ENCODE measurements around the gene TCEA3. TPM values are rescaled to one million over a fixed set of nuclear protein-coding genes. Genes with fewer than 3 reads are reported as not detected.
"Not testable (repeated sequence)": the region's sequence is repeated elsewhere in the genome, so short reads cannot be mapped to it uniquely, and the experiment has no call there.

Gene TCEA3
- total RNA-seq, 4 donors from 2014 or later: 16.7 to 24.1 (median 20.9) TPM

DNA sequence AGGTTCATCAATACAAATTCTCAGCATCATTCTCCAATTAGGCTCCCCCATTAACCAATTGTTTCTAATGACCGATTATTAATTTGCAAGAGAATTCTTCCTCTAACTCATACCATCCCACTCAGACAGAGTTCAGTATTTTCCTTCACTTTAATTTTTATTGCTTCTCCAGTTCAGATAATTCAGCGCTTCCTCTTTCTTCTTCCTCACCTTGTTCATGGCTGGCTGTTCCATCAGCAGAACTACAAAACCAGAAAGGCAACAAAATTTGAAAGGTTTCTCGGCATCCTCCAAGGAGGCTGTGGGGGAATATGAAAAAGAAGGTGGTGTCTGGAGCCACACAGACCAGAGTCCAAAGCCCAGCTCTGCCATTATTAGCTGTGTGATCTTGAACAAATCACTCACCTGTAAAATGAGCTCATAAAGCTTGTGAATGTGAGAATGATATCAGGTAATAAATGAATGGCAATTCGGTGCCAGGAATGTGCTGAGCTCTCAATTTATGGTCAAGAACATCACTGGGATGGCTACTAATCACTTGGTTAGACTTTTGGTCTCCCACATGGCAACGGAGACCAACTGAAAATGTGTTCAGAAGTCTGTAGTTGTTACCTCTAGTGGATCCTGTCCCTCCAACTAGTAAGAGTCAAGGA is 43.2 kb downstream of the TCEA3 start:
- intact Hi-C loops (cut with DNase I): no loop called here
- no peak for DNase-seq (ENCODE audit: extremely low spot score)
- Histone ChIP-seq H3K36me3 (peaks cover 7 to 42% (median 15%) of the 10 kb centered on the region in 4 donors), H3K27me3 (no peaks in the 10 kb centered on the region), H3K27ac (replicated peaks in 1 of 4) (no peak overlapping the region), H3K4me1 (peaks cover 23 to 48% (median 40%) of the 10 kb centered on the region in 4 donors), H3K9me3 (no peaks in the 10 kb centered on the region), H3K4me3 (no peak overlapping the region)
- WGBS: 91% methylated on average over 5 of the region's 5 CpGs
- TF ChIP-seq, protein P1, sequence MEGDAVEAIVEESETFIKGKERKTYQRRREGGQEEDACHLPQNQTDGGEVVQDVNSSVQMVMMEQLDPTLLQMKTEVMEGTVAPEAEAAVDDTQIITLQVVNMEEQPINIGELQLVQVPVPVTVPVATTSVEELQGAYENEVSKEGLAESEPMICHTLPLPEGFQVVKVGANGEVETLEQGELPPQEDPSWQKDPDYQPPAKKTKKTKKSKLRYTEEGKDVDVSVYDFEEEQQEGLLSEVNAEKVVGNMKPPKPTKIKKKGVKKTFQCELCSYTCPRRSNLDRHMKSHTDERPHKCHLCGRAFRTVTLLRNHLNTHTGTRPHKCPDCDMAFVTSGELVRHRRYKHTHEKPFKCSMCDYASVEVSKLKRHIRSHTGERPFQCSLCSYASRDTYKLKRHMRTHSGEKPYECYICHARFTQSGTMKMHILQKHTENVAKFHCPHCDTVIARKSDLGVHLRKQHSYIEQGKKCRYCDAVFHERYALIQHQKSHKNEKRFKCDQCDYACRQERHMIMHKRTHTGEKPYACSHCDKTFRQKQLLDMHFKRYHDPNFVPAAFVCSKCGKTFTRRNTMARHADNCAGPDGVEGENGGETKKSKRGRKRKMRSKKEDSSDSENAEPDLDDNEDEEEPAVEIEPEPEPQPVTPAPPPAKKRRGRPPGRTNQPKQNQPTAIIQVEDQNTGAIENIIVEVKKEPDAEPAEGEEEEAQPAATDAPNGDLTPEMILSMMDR (IDR thresholded peaks at IDR 0.05): no peak
- TF ChIP-seq POLR2AphosphoS5 (IDR thresholded peaks at IDR 0.05) (no peak), POLR2A (IDR thresholded peaks at IDR 0.05; ENCODE audit: low read depth) (no peak), EP300 (IDR thresholded peaks at IDR 0.05) (no peak)

DNA sequence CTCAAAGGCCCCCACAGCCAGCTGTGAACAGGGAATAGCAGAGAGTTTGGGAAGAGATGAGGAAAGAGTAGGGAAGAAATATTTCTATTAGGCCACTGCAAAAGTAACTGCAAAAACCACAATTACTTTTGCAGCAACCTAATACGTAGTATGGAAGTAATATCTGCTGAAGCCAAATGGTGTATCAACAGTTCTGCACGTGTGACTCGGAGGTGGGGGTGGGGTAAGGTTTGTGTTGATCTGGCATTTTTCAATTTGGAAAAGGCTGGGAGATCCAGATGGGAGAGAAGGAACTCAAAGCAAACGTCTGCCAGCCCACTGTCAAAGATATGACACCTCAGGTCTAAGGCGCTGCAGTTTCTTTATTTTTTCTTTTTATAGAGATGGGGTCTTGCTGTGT is 43.8 kb downstream of the TCEA3 start:
- no peak overlapping the region for H3K4me3 ChIP-seq
- DNase-seq (ENCODE audit: extremely low spot score): no peak
- 46% methylated on average over 5 of the region's 5 CpGs for WGBS
- peaks cover 7 to 37% (median 15%) of the 10 kb centered on the region in 4 donors for H3K36me3 ChIP-seq
- peak overlapping the region in 1 of 4 donors; percentile 33 for H3K27ac ChIP-seq (replicated peaks in 1 of 4)
- H3K9me3 ChIP-seq: no peaks in the 10 kb centered on the region
- H3K27me3 ChIP-seq: no peaks in the 10 kb centered on the region
- H3K4me1 ChIP-seq: peaks cover 23 to 54% (median 41%) of the 10 kb centered on the region in 4 donors
- TF ChIP-seq POLR2A (IDR thresholded peaks at IDR 0.05; ENCODE audit: low read depth): no peak
- no peak for TF ChIP-seq EP300 (IDR thresholded peaks at IDR 0.05)
- no peak for TF ChIP-seq POLR2AphosphoS5 (IDR thresholded peaks at IDR 0.05)
- TF ChIP-seq, protein P1 (IDR thresholded peaks at IDR 0.05): no peak
- intact Hi-C loops (cut with DNase I): no loop called here

DNA sequence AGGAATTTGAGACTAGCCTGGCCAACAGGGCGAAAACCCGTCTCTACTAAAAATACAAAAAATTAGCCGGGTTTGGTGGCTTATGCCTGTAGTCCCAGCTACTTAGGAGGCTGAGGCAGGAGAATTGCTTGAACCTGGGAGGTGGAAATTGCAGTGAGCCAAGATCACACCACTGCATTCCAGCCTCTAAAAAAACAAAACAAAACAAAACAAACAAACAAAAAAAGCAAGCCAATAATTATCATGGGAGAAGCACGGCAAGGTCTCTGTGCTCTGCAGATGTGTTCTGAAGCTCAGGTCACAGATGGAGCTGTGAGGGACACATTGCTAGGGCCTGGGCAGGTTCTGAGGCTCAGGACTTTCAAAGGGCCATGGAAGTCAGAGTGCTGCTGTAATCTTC is 44.3 kb downstream of the TCEA3 start:
- H3K9me3 ChIP-seq; DNase-seq (ENCODE audit: extremely low spot score); H3K4me3 ChIP-seq; intact Hi-C loops (cut with DNase I); H3K27me3 ChIP-seq: not testable (repeated sequence)
- Histone ChIP-seq H3K27ac (replicated peaks in 1 of 4) (peak overlapping the region in 1 of 4 donors; percentile 33), H3K36me3 (peaks cover 7 to 32% (median 15%) of the 10 kb centered on the region in 4 donors), H3K4me1 (peaks cover 23 to 51% (median 41%) of the 10 kb centered on the region in 4 donors)
- WGBS: 70% methylated on average over 4 of the region's 4 CpGs

DNA sequence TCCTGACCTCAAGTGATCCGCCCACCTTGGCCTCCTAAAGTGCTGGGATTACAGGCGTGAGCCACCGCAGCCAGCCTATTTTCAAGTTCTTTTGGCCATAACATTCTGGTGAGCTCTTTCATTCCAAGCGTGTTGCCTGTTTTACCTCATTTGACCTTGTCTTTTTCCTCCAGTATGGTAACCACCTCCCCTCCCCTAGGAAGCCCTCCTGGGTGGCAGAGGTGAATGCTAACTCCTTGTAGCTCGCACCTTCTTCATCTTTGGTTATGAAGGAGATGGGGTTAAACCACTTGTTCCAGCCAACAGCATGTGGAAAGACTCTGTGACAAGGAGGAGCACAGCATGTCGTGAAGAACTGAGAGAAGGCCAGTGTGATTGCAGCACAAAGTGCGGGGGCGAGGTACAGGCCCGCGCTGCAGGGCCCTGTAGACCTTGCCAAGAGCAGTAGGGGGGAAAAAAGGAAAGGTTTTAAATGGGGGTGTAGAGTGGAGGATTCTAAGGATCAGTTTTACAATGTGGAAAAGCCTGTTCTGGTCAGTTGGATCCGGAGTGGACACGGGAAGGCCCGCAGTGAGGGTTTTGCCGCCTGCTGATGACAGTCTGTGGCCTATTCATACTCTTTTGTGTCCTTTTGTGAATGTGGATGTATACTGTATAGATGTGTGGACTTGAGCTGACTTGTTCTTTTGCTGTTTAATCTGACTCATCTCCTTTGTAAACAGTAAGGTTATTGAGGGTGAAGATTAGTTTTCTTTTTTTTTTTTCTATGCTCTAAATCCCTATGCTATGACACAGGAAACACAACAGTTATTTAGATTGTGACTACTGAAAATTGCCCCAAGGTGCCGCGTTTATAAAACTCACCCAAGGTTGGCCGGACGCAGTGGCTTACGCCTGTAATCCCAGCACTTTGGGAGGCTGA is 47.4 kb downstream of the TCEA3 start:
- no peak for DNase-seq (ENCODE audit: extremely low spot score)
- Histone ChIP-seq H3K36me3 (peaks cover 7 to 16% (median 8%) of the 10 kb centered on the region in 4 donors), H3K9me3 (no peaks in the 10 kb centered on the region), H3K4me3 (no peak overlapping the region), H3K27me3 (no peaks in the 10 kb centered on the region), H3K4me1 (peaks cover 13 to 34% (median 28%) of the 10 kb centered on the region in 4 donors), H3K27ac (replicated peaks in 1 of 4) (peak overlapping the region; percentile 60 to 82 (median 74))
- intact Hi-C loops (cut with DNase I): no loop called here
- TF ChIP-seq, protein P1 (IDR thresholded peaks at IDR 0.05): no peak
- peak; percentile 24 to 44 for TF ChIP-seq POLR2AphosphoS5 (IDR thresholded peaks at IDR 0.05)
- no peak for TF ChIP-seq POLR2A (IDR thresholded peaks at IDR 0.05; ENCODE audit: low read depth)
- WGBS: 53% methylated on average over 19 of the region's 19 CpGs

DNA sequence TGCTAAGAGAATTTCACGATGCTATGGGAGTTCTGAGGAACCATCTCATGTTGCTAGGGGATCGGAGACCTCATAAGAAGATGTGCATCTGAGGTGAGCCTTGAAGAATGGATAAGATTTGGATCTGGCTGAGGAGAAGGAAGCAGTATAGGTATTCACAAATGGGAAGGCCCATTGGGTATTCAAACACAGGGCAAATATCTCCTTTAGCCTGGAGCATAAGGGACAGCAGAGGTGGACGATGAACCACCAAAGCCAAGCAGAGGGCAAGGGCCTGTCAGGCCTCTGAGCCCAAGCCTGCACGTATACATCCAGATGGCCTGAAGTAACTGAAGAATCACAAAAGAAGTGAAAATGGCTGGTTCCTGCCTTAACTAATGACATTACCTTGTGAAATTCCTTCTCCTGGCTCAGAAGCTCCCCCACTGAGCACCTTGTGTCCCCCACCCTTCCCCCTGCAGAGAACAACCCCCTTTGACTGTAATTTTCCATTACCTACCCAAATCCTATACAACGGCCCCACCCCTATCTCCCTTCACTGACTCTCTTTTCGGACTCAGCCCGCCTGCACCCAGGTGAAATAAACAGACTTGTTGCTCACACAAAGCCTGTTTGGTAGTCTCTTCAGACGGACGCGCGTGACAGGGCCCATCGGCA is 50.3 kb downstream of the TCEA3 start:
- H3K27me3 ChIP-seq; H3K36me3 ChIP-seq; intact Hi-C loops (cut with DNase I); H3K4me3 ChIP-seq; H3K9me3 ChIP-seq; DNase-seq (ENCODE audit: extremely low spot score); H3K27ac ChIP-seq (replicated peaks in 1 of 4): not testable (repeated sequence)
- H3K4me1 ChIP-seq: peaks cover 36 to 62% (median 55%) of the 10 kb centered on the region in 4 donors
- 92% methylated on average over 12 of the region's 12 CpGs for WGBS

All from esophagus muscularis mucosa (tissue), 4 donors.